H1 (cell line): ENCODE measurements around the gene ITSN1. TPM values are rescaled to one million over a fixed set of nuclear protein-coding genes. Genes with fewer than 3 reads are reported as not detected.

Experiments
- CTCF ChIA-PET: fragments of 300-600 bp; sonication (Branson Sonifier 250); formaldehyde crosslinking; loops from one replicate; lab custom pipeline; 2021; ENCODE audit not compliant: partially characterized antibody; lab: Charles Lee
- POLR2A ChIA-PET: fragments of 300-600 bp; sonication (Branson Sonifier 250); formaldehyde crosslinking; loops from one replicate; lab custom pipeline; 2021; ENCODE audit warnings: inconsistent platforms; ENCODE audit not compliant: partially characterized antibody; lab: Charles Lee
- DNase-seq, 2 experiments: peaks; one replicate each; pipeline versions ENCODE4 v3.0.0 to v3.0.0-alpha.2; 2010 to 2022; ENCODE audit warnings: low spot score in 2 of 2, low read depth in 1 of 2, mixed read lengths in 1 of 2
- FAIRE-seq: peaks from 2 replicates; lab custom pipeline; 2011; peaks lifted over from hg19 to GRCh38; lab: Jason Lieb, UNC
- H2AFZ ChIP-seq: 2 replicates; pipeline ENCODE4 v1.8.1; 2012; ENCODE audit warnings: low read length, inconsistent platforms
- H2AK5ac ChIP-seq: 2 replicates; pipeline ENCODE4 v1.6.1; 2013; ENCODE audit warnings: low read depth, low read length
- H2BK120ac ChIP-seq: replicated peaks from 2 replicates; pipeline ENCODE3; 2013; ENCODE audit warnings: low read depth, low read length, inconsistent platforms
- H2BK12ac ChIP-seq: 2 replicates; pipeline ENCODE4 v1.6.1; 2013; ENCODE audit warnings: low read depth, low read length
- H2BK15ac ChIP-seq: 2 replicates; pipeline ENCODE4 v1.6.1; 2013; ENCODE audit warnings: low read length
- H2BK20ac ChIP-seq: 2 replicates; pipeline ENCODE4 v1.6.1; 2013; ENCODE audit warnings: low read length
- H2BK5ac ChIP-seq: 2 replicates; pipeline ENCODE4 v1.6.1; 2013; ENCODE audit warnings: low read depth, low read length
- H3K14ac ChIP-seq: 2 replicates; pipeline ENCODE4 v1.6.1; 2013; ENCODE audit warnings: inconsistent platforms; ENCODE audit not compliant: insufficient read length
- H3K18ac ChIP-seq: 2 replicates; pipeline ENCODE4 v1.6.1; 2013; ENCODE audit warnings: low read length; ENCODE audit errors: extremely low read depth
- H3K23ac ChIP-seq: 2 replicates; pipeline ENCODE4 v1.6.1; 2013; ENCODE audit warnings: inconsistent platforms; ENCODE audit not compliant: insufficient read length
- H3K23me2 ChIP-seq: 2 replicates; pipeline ENCODE4 v1.6.1; 2013; ENCODE audit warnings: low read depth, low read length
- H3K27ac ChIP-seq: 2 replicates; pipeline ENCODE4 v1.6.1; 2011; ENCODE audit warnings: low read depth, low read length, inconsistent platforms
- H3K27me3 ChIP-seq, 4 experiments: replicated peaks in 1 of 4; 1 replicate in 1 of 4; 2 replicates in 3 of 4; pipeline versions ENCODE4 v1.6.1 to v1.8.1; 2011 to 2013; ENCODE audit warnings: low read length in 3 of 4, mild to moderate bottlenecking in 3 of 4, inconsistent platforms in 2 of 4, mixed read lengths in 2 of 4, moderate library complexity in 1 of 4; ENCODE audit not compliant: control insufficient read depth in 3 of 4, insufficient read depth in 3 of 4; ENCODE audit errors: extremely low read depth in 1 of 4
- H3K36me3 ChIP-seq, 4 experiments: 2 replicates each; pipeline versions ENCODE4 v1.6.1 to v1.8.1; 2011 to 2013; ENCODE audit warnings: mild to moderate bottlenecking in 4 of 4, low read length in 3 of 4, moderate library complexity in 2 of 4, control low read depth in 1 of 4, inconsistent platforms in 1 of 4; ENCODE audit not compliant: insufficient read depth in 4 of 4, control insufficient read depth in 2 of 4
- H3K4ac ChIP-seq: replicated peaks from 2 replicates; pipeline ENCODE3; 2013; ENCODE audit warnings: low read length, low read depth, mixed read lengths, inconsistent platforms; ENCODE audit not compliant: insufficient read length
- H3K4me1 ChIP-seq, 4 experiments: replicated peaks in 1 of 4; 1 replicate in 1 of 4; 2 replicates in 3 of 4; pipeline versions ENCODE4 v1.6.1 to v1.8.1; 2011 to 2013; ENCODE audit warnings: low read length in 3 of 4, inconsistent platforms in 2 of 4, mixed read lengths in 1 of 4; ENCODE audit not compliant: insufficient read depth in 4 of 4, control insufficient read depth in 3 of 4
- H3K4me2 ChIP-seq, 2 experiments: 2 replicates each; pipeline versions ENCODE4 v1.6.1 to v1.8.1; 2011 to 2013; ENCODE audit warnings: low read depth in 2 of 2, low read length in 2 of 2, control low read depth in 1 of 2, inconsistent platforms in 1 of 2, mild to moderate bottlenecking in 1 of 2; ENCODE audit not compliant: insufficient read depth in 1 of 2
- H3K4me3 ChIP-seq, 4 experiments: fragments of 200-600, 300-600 bp in 1 of 4; sonication (generic), shearing (Covaris generic), sonication (Bioruptor Twin) in 1 of 4; 2 replicates each; pipeline versions ENCODE4 v1.5.1 to v1.8.1; 2011 to 2016; ENCODE audit warnings: low read length in 4 of 4, low read depth in 3 of 4, control low read depth in 2 of 4, inconsistent platforms in 2 of 4, mild to moderate bottlenecking in 2 of 4, mixed read lengths in 1 of 4, moderate library complexity in 1 of 4; ENCODE audit not compliant: insufficient read depth in 2 of 4; ENCODE audit errors: extremely low read depth in 1 of 4
- H3K56ac ChIP-seq: replicated peaks from 2 replicates; pipeline ENCODE3; 2013; ENCODE audit warnings: low read depth, mild to moderate bottlenecking, mixed read lengths, low read length, inconsistent platforms; ENCODE audit not compliant: insufficient read length
- H3K79me1 ChIP-seq: 2 replicates; pipeline ENCODE4 v1.6.1; 2013; ENCODE audit warnings: low read depth, low read length, control low read depth
- H3K79me2 ChIP-seq, 2 experiments: 2 replicates each; pipeline versions ENCODE4 v1.6.1 to v1.8.1; 2012 to 2013; ENCODE audit warnings: low read length in 2 of 2, mild to moderate bottlenecking in 2 of 2, inconsistent platforms in 1 of 2; ENCODE audit not compliant: insufficient read depth in 2 of 2, control insufficient read depth in 1 of 2
- H3K9ac ChIP-seq, 4 experiments: replicated peaks in 1 of 4; 1 replicate in 1 of 4; 2 replicates in 3 of 4; pipeline versions ENCODE4 v1.6.1 to v1.8.1; 2011 to 2013; ENCODE audit warnings: low read depth in 3 of 4, low read length in 3 of 4, control low read depth in 2 of 4, mild to moderate bottlenecking in 2 of 4, moderate library complexity in 2 of 4, inconsistent platforms in 1 of 4; ENCODE audit errors: extremely low read depth in 1 of 4
- H3K9me3 ChIP-seq, 2 experiments: 2 replicates each; pipeline versions ENCODE4 v1.6.1 to v1.8.1; 2012 to 2013; ENCODE audit warnings: mild to moderate bottlenecking in 2 of 2, moderate library complexity in 2 of 2, control low read depth in 1 of 2, inconsistent platforms in 1 of 2, low read depth in 1 of 2, low read length in 1 of 2, mixed read lengths in 1 of 2; ENCODE audit not compliant: insufficient read depth in 2 of 2
- H4K20me1 ChIP-seq, 2 experiments: replicated peaks in 1 of 2; 2 replicates each; pipeline versions ENCODE3 to v1.8.1; 2011 to 2013; ENCODE audit warnings: inconsistent platforms in 2 of 2, low read length in 2 of 2, mild to moderate bottlenecking in 1 of 2; ENCODE audit not compliant: insufficient read depth in 2 of 2, control insufficient read depth in 1 of 2
- H4K5ac ChIP-seq: 2 replicates; pipeline ENCODE4 v1.6.1; 2013; ENCODE audit warnings: low read length, low read depth, mixed read lengths, inconsistent platforms; ENCODE audit not compliant: insufficient read length
- H4K8ac ChIP-seq: 2 replicates; pipeline ENCODE4 v1.8.0; 2013; ENCODE audit warnings: mild to moderate bottlenecking, moderate library complexity, low read length, inconsistent platforms; ENCODE audit not compliant: insufficient read depth; ENCODE audit errors: extremely low read depth
- H4K91ac ChIP-seq: replicated peaks from 2 replicates; pipeline ENCODE3; 2013; ENCODE audit warnings: low read length, mixed read lengths, inconsistent platforms; ENCODE audit not compliant: insufficient read length
- BCL11A ChIP-seq, 2 experiments: IDR thresholded peaks; one replicate each; pipeline ENCODE4 v1.6.1; 2011; ENCODE audit warnings: low read depth in 2 of 2, low read length in 2 of 2, mild to moderate bottlenecking in 2 of 2
- CHD2 ChIP-seq: IDR thresholded peaks from 2 replicates; pipeline ENCODE4 v1.6.1; 2012; ENCODE audit warnings: low read length, improper control_type of control experiment
- FOSL1 ChIP-seq: IDR thresholded peaks from 2 replicates; pipeline ENCODE4 v1.6.1; 2011; ENCODE audit warnings: mild to moderate bottlenecking, low read depth, low read length, moderate library complexity; ENCODE audit not compliant: insufficient read depth
- GABPA ChIP-seq: IDR thresholded peaks from 2 replicates; pipeline ENCODE4 v1.6.1; 2011; ENCODE audit warnings: mild to moderate bottlenecking, low read length, moderate library complexity, borderline replicate concordance; ENCODE audit not compliant: insufficient read depth
- JUND ChIP-seq: IDR thresholded peaks from 2 replicates; pipeline ENCODE4 v1.6.1; 2011; ENCODE audit warnings: mild to moderate bottlenecking, improper control_type of control experiment, low read length
- MAFK ChIP-seq: IDR thresholded peaks from 2 replicates; pipeline ENCODE4 v1.6.1; 2012; ENCODE audit warnings: low read depth, mild to moderate bottlenecking, improper control_type of control experiment, low read length
- SIN3A ChIP-seq, 2 experiments: IDR thresholded peaks in 1 of 2; conservative IDR thresholded peaks in 1 of 2; 2 replicates each; pipeline ENCODE4 v1.6.1; 2011 to 2012; ENCODE audit warnings: low read length in 2 of 2, improper control_type of control experiment in 1 of 2, low read depth in 1 of 2, mild to moderate bottlenecking in 1 of 2
- SUZ12 ChIP-seq: fragments of 200-600 bp; sonication (generic); IDR thresholded peaks from 2 replicates; pipeline ENCODE4 v1.6.1; 2012; ENCODE audit warnings: mild to moderate bottlenecking, inconsistent platforms, low read length, moderate library complexity, mixed read lengths
- TAF7 ChIP-seq: optimal IDR thresholded peaks from 2 replicates; pipeline ENCODE3; 2011; ENCODE audit warnings: low read depth, mild to moderate bottlenecking, inconsistent platforms, low read length, moderate library complexity, borderline replicate concordance
- ZNF274 ChIP-seq: IDR thresholded peaks from 2 replicates; pipeline ENCODE4 v1.7.0; 2012; ENCODE audit warnings: low read length, borderline replicate concordance; ENCODE audit errors: extremely low read depth
- WGBS, 2 experiments: shearing (Covaris generic) in 1 of 2; methylation state at CpG; one replicate each; pipeline versions ENCODE4 v1.1.6 to v1.1.7; 2013 to 2015; ENCODE audit warnings: low lambda C conversion rate in 2 of 2, mixed read lengths in 2 of 2, inconsistent platforms in 1 of 2, low coverage in 1 of 2, missing lambda C conversion rate in 1 of 2; ENCODE audit not compliant: insufficient replicate concordance in 2 of 2, insufficient coverage in 1 of 2, insufficient read length in 1 of 2; ENCODE audit errors: extremely low coverage in 1 of 2, missing lambda C conversion rate in 1 of 2; 5-methylcytosine and 5-hydroxymethylcytosine counted together
- polyA plus RNA-seq, 7 experiments: library from polyadenylated mRNA; depleted of rRNA in 3 of 7; stranded (reverse) in 5 of 7; unstranded in 2 of 7; fragments of >200 nt in 5 of 7; fragments of 200-250 nt in 2 of 7; gene quantifications; 1 replicate in 5 of 7; 2 replicates in 1 of 7; 4 replicates in 1 of 7; pipeline versions ENCODE4 v1.2.1 to v1.2.3, GENCODE V29; 2011 to 2013; ENCODE audit warnings: missing spikeins in 2 of 7, mixed read lengths in 2 of 7
- total RNA-seq: library from RNA; stranded (reverse); fragmentation: NEBNext Ultra II Directional; extraction: Animal tissue kit (Norgen Biotek cat#: 25700); gene quantifications from 2 replicates; pipeline ENCODE4 v1.2.1, GENCODE V29; 2021
- TF ChIP-seq, protein P1 (sequence below): IDR thresholded peaks from 2 replicates; pipeline ENCODE4 v1.6.1; 2012; ENCODE audit warnings: inconsistent platforms
- TF ChIP-seq, protein P2 (sequence below): IDR thresholded peaks from 2 replicates; pipeline ENCODE4 v1.6.1; 2011; ENCODE audit warnings: low read length, improper control_type of control experiment

The ITSN1 gene
- total and polyA plus RNA-seq, 2 of the 8 experiments (the other 6 are each of a cell fraction or from before 2014, with no cell fraction given), result 60.8 to 78.1 TPM

DNA sequence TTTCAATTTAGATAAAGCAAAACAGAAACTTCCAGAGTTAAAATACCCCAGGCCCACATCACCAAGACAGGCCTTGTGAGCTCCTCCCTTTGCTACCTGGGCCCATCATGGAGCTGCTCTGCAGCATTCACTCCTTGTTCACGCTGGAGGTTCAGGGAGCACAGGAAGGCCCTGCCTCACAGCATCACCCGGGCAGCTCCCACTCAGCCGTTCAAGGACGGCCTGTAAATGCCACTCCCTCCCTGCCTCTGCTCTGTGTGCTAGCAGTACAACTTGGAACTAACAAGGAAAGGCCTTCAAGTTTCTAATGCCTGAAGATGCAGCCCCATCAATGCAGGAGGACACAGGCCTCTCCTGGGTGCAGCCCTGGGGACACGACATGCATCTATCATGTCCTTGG is 261.7 kb downstream of the ITSN1 start:
- no peak overlapping the region for H3K4ac ChIP-seq
- no peak overlapping the region for H2AFZ ChIP-seq
- no peaks in the 10 kb centered on the region; the same call in 1 of the 2 replicates for H3K79me1 ChIP-seq
- no peak overlapping the region for H2BK5ac ChIP-seq
- no peak overlapping the region for H3K9ac ChIP-seq
- no peaks in the 10 kb centered on the region for H3K27me3 ChIP-seq
- no peaks in the 10 kb centered on the region for H3K23me2 ChIP-seq
- no peak overlapping the region for H4K5ac ChIP-seq
- H3K56ac ChIP-seq, result no peak overlapping the region
- H2BK12ac ChIP-seq, result no peak overlapping the region
- WGBS, 2 experiments, result 95% methylated on average over 5 of the region's 5 CpGs; no CpG with 5 or more reads in 1 of the 2 experiments
- no peak overlapping the region for H3K27ac ChIP-seq
- no peak for DNase-seq
- H4K20me1 ChIP-seq, result peaks cover 2 to 12% of the 10 kb centered on the region in 2 experiments
- no peaks in the 10 kb centered on the region for H3K79me2 ChIP-seq
- no peaks in the 10 kb centered on the region for H3K9me3 ChIP-seq
- no peak overlapping the region for H3K4me3 ChIP-seq
- no peak overlapping the region for H4K91ac ChIP-seq
- no peak overlapping the region for H3K18ac ChIP-seq
- no peak overlapping the region for H3K23ac ChIP-seq
- no peak overlapping the region for H2BK15ac ChIP-seq
- H3K14ac ChIP-seq, result no peak overlapping the region
- FAIRE-seq, result no peak
- no peak overlapping the region for H3K4me2 ChIP-seq
- H3K36me3 ChIP-seq, result peaks cover 35 to 65% (median 52%) of the 10 kb centered on the region in 4 experiments
- H4K8ac ChIP-seq, result no peak overlapping the region
- H2BK120ac ChIP-seq, result no peak overlapping the region
- CTCF ChIA-PET, result interaction anchor here (1.7 to 4.2 kb wide), 3 partner anchors 9 to 444 kb away, joined by 5 to 30 read pairs (median 5); no protein-coding TSS in a partner anchor
- POLR2A ChIA-PET, result interaction anchor here (1.6 kb wide), 1 partner anchor 11 kb away, joined by 5 read pairs; no protein-coding TSS in a partner anchor
- H3K4me1 ChIP-seq, result no peaks in the 10 kb centered on the region
- H2AK5ac ChIP-seq, result no peak overlapping the region
- no peak overlapping the region for H2BK20ac ChIP-seq
- TF ChIP-seq, protein P1, sequence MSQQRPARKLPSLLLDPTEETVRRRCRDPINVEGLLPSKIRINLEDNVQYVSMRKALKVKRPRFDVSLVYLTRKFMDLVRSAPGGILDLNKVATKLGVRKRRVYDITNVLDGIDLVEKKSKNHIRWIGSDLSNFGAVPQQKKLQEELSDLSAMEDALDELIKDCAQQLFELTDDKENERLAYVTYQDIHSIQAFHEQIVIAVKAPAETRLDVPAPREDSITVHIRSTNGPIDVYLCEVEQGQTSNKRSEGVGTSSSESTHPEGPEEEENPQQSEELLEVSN, result no peak
- no peak for TF ChIP-seq MAFK
- no peak for TF ChIP-seq GABPA
- TF ChIP-seq, protein P2, sequence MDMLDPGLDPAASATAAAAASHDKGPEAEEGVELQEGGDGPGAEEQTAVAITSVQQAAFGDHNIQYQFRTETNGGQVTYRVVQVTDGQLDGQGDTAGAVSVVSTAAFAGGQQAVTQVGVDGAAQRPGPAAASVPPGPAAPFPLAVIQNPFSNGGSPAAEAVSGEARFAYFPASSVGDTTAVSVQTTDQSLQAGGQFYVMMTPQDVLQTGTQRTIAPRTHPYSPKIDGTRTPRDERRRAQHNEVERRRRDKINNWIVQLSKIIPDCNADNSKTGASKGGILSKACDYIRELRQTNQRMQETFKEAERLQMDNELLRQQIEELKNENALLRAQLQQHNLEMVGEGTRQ, result no peak
- TF ChIP-seq FOSL1, result no peak
- no peak for TF ChIP-seq SUZ12
- TF ChIP-seq TAF7, result no peak
- no peak for TF ChIP-seq BCL11A (IDR thresholded peaks at IDR 0.05; ENCODE audit: low read depth in 2 of 2, low read length in 2 of 2)
- no peak for TF ChIP-seq CHD2
- TF ChIP-seq SIN3A (conservative IDR thresholded peaks at IDR 0.05 in 1 of 2, IDR thresholded peaks at IDR 0.05 in 1 of 2; ENCODE audit: low read depth in 1 of 2, low read length in 2 of 2), result no peak
- no peak for TF ChIP-seq ZNF274
- no peak for TF ChIP-seq JUND
